ENCODE results near the gene CCDC57.

Gene CCDC57

DNA sequence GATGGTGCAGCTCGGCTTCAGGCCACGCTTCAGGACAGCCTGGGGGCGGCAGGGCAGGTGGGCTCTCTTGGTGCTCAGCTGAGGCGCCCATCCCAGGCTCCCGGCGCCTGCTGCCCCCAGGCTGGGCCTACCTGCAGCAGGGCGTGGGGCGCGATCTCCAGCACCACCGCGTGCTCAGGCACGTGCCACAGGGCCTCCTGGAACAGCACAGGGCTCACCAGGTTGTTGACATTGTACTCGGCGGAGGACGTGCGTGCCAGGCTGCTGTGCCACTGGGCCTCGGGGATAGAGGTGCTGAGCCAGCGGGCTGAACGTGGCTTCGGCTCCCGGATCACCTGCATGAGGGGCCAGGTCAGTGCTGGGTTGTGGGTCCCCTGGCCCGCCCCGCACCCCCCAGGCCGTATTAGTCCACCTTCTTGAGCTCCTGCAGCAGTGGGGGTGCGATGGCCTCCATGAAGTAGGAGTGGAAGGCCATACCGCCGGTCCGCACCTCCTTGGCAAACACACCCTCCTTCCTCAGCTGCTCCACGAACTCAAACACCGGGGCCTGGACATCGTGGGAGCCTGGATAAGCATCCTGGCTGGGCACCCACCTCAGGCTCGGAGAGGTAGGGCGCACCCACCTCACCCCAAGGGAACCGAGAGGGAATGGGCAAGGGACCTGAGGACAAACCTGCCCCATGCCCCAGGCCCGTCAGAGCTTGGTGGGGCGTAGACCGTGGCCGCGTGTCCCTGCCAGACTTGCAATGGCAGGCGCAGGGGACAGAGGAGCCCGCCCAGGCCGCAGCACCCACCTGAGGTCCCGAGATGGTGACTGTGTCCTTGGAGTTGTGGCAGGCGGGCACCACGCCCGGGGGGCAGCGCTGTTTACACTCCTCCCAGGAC is 123.6 kb downstream of the CCDC57 start:
- DNase-seq, result no peak

DNA sequence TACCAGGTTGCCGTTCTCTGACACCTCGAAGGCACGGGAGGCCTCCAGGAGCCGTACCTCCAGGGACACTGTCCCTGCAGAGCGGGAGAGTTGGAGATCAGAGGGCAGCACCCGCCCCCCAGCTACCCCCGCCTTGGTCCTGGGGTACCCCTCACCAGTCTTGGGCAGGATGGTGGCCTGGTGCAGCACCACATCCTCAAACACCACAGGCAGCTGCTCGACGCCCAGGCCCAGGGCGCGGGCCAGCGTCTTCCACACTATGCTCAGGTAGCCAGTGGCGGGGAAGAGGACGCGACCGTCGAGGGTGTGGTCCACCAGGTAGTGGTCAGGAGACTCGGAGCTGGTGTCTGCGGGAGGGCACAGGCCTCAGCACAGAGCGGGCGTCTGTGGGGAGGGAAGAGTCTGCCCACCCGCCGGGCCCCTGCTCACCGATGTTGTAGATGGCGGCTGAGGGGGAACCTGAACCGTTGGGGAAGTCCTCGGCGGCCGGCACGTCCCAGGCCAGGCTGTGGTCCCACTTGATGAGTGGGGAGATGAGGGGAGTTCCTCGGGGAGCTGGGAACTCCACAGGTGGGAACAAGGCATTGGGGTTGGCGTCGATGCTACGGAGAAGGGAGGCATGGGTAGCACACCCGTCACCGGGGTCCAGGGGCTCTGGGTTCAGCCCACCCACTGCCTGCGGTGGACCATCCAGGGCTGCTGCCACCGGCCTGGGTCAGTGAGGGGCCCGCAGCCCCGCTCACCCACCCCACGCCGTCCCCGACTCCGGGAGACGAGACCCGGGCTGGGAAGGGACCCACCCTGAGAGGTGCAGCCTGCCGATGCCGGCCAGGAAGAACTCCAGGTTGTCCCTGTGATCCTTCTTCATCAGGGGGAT is 124.4 kb downstream of the CCDC57 start:
- no peak for DNase-seq

DNA sequence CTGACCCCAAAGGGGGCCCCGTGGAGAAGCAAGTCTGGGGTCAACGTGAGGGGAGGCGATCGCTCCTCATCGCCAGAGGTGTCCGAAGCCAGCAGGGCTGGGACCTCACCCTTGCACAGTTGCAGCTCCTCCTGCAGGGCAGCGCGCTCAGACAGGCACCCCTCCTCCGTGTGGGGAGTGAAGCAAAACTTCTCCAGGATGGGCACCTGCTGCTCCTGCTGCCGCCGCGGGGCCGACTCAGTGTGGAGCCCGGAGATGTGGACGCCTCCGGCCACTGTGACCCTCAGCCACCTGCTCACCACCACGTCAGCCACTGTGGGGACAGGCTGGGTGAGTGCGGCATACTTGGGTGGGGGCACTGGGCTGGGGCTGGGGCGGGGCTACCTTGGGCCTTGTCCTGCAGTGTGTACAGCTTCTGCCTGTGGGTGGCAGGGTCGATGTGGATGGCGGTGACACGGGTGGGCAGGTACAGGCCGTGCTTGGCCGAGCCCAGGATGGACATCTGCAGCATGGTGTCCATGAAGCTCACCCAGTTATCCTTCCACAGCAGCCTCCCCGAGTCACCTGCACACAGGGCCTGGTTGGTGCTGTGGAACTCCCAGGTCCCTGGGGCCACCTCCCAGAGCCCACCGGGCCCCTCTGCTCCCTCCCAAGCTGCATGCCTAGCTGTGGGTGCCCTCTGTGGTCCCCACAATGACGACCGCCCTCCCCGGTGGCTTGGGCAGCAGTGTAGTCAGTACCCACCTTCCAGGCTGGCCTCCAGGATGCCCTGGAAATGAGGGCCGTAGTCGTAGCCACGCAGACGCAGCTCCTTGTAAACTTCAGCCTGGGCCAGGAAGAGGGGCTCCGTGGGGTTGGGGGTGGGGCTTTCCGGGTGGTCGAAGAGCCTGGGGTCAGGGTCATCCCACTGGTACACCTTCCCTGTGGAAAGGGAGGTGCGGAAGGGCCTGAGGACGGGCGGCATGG is 125.4 kb downstream of the CCDC57 start:
- DNase-seq, result no peak

DNA sequence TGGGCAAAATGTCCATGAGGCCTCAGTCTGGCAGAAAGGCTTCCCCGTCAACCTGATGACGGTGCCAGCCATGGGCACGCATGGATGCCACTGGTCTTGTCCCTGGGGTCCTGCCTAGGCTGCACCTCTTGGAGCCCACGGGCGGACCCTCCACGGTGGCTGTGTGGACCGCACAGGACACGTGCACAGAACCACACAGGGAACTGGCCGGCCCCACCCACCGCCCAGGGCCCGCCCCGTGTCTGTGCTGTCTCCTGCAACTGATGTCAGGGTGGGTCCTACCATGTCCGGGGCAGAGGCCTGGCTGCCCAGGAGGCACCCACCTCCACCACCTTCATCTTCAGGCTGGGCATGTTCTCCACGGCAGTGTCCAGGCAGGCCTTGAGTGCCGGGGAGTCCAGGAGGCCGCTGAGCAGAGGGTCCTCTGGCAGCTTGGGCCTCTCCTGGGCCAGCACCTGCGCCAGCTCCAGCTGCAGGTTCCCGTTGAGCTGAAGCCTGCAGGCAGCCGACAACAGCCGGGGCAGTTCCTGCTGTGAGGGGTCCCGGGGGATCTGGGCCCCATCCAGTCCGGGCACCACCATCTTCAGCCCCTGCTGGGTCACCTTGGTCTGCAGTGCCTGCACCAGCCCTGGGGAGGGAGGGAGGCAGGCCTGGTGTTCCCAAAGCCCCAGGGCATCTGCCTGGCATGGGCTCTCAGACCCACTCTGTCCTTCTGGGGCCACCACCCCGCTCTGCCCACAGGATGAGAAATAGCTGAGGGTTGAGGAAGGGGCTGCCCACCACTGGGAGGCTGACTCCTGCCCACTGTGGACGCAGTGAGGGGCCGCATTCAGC is 126.5 kb downstream of the CCDC57 start:
- DNase-seq, result no peak

DNA sequence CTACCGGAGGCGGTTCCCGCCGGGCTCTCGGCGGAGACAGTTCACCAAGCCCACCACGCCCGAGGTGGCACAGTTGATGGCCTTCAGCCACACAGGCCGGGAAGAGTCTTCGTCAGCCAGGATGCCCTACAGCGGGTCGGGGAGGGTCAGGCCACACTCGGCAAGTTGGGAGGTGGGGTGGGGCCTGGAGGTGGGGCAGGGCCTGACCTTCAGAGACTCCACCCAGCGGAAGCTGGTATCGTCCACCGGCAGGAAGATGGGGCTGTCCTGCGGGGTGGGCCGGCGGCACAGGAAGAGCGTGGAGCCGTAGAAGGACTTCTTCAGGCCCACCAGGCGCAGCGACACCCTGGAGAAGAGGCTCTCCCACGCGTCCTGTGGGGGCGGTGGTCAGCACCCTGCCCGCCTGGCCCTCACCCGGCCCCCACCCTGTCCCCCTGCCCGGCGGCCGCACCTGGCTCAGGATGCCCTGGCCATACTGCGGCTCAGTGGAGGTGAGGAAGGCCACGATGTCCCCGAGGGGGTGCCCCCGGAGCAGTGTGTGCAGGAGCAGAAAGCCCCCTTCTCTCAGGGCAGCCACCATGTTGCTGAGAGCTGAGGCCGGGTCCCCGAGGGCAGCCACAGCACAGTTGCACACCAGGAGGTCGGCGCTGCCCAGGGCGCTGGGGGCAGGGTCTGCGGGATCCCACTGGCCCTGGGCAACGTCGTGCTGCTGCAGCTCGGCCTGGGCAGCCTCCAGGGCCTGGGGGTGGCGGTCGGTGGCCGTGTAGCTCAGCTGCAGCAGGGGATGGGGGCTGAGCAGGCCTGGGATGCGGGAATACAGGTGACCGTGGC is 127.4 kb downstream of the CCDC57 start:
- DNase-seq, result no peak

DNA sequence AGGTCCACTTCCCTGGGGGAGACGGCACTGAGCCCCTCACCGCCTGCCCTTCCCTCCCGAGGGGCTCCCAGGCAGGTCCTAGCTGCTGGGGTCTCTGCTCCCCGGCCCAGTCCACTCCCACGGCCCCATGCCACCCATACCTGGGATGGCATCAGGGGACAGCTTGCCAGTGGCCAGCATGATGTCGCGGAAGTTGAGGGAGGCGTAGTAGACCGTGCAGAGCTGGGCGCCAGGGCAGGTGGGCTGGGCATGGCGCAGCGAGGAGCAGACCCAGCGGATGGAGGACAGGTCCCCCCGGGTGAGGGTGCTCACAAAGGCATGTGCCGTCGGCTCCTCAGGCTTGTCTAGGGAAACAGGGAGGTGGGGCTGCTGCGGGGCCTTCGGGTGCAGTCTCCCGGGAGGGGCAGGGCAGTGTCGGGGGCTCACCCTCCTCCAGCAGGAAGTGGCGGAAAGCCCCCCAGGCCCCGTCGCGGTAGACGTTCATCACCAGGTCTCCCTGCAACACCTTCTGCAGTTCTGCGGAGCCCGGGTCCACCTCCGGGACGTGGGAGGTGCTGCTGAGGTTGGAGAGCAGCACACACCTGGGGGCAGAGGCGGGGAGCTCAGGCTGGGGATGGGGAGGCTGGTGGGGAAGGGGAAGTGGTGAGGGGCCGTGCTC is 128.1 kb downstream of the CCDC57 start:
- no peak for DNase-seq

DNA sequence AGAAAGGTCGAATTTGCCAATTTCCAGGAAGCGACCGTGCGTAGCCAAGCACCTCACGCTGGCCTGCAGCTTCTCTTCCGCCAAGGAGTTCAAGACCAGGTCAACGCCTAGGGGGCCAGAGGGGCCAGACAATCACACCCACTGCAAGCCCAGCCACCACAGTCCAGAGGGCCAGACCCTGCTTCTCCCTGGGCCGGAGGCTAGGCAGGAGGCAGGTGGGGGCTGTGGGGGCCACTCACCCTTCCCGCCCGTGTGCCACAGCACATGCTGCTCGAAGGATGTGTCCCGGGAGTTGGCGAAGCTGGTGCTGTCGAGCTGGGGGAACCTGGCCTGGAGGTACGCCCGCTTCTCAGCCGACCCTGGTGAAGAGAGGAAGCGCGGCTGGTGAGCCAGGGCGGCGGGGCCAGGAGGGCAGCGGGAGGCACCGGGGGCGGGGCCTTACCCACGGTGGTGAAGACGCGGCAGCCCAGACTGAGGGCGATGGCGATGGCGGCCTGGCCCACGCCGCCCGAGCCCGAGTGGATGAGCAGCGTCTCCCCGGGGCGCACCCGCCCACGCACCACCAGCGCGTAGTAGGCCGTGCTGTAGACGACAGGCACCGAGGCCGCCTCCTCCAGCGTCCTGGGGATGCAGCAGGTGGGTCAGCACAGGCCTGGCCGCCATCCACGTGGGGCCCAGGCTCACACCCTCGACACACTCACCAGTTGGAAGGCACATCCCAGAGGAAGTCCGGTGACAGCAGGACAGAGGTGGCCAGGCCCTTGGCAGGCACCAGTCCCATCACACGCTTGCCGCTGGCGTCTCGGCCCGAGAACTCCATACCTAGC is 128.9 kb downstream of the CCDC57 start:
- DNase-seq, result no peak

DNA sequence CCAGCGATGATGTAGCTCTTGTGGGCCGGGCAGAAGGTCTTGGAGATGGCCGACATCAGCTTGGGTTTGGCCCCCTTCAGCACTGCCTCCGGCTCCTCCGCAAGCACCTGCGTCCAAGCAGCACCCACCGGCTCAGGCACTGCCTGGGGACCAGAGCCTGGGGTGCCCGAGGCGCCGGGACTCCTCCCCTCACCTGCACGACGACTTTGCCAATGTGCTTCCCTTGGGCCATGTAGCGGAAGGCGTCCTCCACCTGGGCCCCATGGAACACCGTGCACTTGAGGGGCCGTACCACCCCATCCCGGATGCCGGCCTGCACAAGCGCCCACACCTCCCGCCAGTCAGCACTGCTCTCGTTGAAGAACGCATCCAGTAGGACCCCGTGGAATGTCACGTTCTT is 129.6 kb downstream of the CCDC57 start:
- no peak for DNase-seq

DNA sequence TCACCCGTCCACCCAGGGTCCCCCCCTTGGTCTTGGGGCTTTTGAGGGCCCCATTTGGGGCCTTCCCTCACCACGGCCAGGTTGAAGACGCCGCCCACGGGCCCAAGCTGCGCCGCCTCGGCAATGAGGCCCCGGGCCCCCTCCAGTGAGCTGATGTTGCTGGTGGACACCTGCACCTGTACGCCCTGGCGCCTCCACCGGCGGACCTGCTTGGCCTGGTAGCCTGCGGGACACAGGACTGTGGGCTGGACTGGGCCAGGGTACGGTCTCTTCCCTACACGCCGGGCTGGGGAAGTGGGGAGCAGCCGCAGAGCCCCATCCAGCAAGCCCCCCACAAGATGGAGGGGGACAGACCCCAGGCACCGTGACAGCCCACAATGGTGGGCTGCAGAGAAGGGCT is 130.2 kb downstream of the CCDC57 start:
- DNase-seq, result no peak

DNA sequence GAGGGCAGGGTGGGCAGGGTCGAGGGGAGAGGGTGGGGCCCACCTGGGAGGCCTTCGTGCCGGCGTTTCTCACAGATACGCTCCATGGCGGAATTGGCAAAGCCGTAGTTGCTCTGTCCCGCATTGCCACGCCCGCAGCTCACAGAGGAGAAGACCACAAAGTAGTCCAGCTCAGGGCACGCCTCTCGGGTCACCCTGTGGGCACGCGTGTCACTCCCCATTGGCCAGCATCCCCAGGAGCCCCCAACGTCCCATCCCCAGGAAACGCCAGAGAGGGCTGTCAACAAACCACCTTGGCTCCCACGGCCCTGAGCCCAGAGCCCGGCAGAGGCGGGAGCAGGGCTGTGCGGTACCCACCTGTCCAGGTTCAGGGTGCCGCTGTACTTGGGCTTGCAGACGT is 130.7 kb downstream of the CCDC57 start:
- DNase-seq, result no peak

DNA sequence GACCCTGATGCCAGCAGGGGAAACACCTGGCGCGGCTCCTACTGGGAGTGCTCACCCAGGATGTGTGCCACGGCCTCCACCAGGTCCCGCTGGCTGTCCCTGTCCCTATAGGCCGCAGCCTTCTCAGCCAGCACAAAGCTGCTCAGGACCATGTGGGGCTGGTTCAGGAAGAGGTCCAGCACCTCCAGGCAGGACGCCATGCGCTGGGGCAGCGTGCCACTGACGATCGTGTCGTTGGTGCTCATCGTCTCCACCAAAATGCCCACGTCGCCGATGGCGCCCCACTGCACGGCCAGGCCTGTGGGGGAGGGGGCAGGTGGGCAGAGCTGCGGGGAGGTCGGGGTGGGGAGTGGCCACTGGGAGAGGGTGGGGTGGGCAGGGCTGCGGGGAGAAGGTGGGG is 131.1 kb downstream of the CCDC57 start:
- DNase-seq, result no peak

DNA sequence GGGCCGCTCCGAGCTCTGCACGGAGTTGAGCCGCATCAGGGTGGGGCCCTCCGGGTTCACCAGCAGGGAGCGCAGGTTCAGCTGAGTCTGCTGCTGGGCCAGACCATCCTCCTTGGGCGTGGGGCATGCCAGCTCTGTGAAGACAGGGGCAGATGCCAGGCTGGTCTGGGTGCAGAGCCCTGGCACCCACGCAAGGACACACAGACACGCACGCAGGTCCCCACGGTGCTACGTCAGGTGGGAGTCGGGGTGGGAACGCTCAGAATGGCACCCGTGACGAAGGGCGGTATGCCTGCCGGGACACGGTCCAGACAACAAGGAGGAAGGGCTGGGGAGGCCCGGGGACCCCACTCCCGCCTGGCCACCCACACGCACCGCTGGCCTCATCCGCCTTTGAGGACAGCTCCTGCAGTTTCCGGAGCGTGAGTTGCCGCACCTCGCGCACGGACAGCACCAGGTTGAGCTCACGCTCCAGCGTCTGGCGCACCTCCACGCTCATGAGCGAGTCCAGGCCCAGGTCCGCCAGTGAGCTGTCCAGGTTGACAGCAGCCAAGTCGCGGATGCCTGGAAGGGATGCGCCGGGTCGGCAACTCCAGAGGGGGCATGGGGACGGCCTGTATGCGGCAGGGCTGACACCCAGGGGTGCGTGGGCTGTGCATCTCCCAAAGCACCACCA is 131.7 kb downstream of the CCDC57 start:
- no peak for DNase-seq

DNA sequence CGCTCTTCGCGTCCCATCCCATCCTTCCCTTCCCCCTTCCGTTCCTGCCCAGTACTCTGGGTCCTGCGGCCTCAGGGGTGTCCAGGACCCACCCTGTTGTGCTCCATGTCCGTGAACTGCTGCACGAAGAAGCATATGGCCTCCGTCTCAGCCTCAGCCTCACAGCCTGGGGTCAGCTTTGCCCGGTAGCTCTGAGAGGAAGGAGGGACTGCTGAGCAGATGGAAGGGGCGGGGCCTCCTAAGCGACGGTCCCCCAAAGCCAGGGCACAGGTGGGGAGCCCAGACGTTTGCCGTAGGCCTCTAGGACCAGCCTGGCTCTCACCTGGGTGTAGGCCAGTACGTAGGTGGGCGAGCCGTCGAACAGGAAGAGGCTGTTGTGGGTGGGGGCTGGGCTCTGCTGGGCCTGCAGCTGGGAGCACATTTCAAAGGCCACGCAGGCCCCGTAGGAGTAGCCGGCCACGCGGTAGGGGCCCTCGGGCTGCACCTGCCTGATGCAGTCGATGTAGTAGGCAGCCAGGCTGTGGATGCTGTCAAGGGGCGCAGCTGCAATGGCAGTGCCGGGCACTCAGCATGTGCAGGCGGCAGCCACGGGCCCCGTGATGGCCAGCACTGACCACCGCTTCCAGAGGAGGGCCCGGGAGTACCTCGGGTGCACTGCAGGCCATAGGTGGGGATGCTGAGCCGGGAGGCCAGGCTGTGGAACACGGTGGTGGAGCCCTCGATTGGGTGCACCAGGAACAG is 132.4 kb downstream of the CCDC57 start:
- no peak for DNase-seq

DNA sequence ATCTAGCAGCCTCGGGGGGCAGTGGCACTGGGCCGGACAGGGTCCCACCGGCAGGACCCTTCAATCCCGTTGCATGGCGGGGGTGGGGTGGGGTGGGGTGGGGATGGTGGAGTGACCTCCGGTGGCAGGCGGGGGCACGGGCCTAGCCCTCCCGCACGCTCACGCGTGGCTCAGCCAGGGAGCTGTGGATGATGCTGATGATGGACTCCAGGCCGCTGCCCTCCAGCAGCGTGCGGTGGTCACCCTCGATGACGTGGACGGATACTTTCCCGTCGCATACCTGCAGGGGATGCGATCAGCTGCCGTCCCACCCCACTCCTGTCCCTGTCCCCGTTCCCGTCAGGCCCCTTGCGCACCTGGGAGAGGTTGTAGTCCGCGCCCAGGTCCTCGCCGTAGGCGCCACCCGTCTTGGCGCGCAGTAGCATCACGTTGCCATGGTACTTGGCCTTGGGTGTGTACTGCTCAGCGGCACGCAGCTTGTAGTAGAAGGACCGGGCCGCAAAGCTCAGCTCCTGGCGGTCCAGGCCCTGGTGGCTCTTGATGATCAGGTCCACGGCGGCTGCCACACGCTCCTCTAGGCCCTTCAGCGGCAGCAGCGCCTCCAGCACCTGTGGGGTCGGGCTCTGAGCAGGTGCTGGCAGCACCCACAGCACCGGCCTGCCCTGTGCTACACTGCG is 133.5 kb downstream of the CCDC57 start:
- DNase-seq, result no peak

DNA sequence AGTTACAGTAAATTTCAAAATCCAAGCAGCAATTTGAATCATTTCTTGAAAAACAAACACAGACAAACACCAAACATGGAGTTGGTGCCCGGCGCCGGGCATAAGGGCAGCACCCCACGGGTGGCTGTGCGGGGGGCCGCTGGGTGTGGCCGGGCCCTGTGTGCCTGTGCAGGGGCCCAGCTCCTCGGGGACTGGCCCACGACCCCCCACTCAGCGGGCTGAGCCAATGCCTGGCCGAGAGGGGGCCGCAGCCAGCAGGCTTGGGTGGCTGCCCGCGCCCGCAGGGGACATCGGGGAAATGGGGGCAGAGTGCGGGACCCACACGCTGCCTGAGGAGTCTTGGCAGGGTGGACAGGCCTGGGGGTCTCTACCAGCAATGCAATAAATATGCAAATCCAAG is 134.2 kb downstream of the CCDC57 start:
- no peak for DNase-seq

DNA sequence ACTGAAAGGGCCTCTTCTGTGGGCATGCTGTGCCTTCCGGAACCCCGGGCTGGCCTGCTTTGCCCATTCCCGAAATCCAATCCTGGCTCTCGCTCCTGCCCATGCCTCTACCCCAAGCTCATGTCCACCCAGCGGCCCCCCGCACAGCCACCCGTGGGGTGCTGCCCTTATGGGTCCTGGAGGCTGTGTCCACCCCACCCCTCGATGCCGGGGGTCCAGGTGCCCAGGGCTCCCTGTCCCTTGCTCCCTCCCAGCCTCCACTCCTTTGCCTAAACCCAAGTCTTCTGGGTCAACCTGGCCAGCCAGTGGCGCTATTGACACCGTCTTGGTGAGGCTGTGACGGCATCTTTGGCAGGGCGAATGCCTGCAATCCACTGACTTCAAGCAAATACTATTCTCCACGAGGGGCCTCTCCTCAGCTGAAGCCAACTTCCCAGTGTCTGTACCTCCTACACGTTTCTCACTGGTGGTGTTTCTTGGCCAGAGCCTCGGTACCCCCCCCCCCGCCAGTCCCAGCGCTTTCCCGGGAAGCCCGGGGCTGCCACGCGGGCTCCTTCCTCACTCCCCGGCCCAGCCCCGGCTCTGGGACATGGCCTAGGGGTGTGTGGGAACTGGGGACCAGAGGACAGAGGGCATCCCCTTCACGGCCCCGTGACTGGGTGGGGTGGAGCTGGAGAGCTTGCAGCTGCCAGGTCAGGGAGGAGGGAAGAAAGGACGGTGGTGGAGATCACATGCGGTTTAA is 134.9 kb downstream of the CCDC57 start:
- DNase-seq, result no peak

All from islet precursor cell (in vitro differentiated cells).